ENCODE data around the gene FOS.
"Not testable (repeated sequence)": the region's sequence is repeated elsewhere in the genome, so short reads cannot be mapped to it uniquely, and the experiment has no call there.

The FOS gene

GRCh38 chr14:75277008-75277814, 1.4 kb upstream of the FOS start:
- peak; percentile 87 for DNase-seq (ENCODE audit: low spot score)

GRCh38 chr14:75277815-75278421, 710 bp upstream of the FOS start:
- no peak for DNase-seq (ENCODE audit: low spot score)

- DNase-seq (ENCODE audit: low spot score) = no peak
Observed at GRCh38 chr14:75279153-75279762, 630 bp downstream of the FOS start.

GRCh38 chr14:75279763-75280290, 1.2 kb downstream of the FOS start:
- no peak for DNase-seq (ENCODE audit: low spot score)

GRCh38 chr14:75280291-75280830, 1.7 kb downstream of the FOS start:
- DNase-seq (ENCODE audit: low spot score) = no peak

GRCh38 chr14:75280831-75281653, 2.4 kb downstream of the FOS start:
- no peak for DNase-seq (ENCODE audit: low spot score)

- DNase-seq (ENCODE audit: low spot score) = no peak
Observed at GRCh38 chr14:75281654-75282019, 3.0 kb downstream of the FOS start.

- no peak for DNase-seq (ENCODE audit: low spot score)
Observed at GRCh38 chr14:75282170-75282554, 3.5 kb downstream of the FOS start.

GRCh38 chr14:75282555-75283161, 4.0 kb downstream of the FOS start:
- not testable (repeated sequence) for DNase-seq (ENCODE audit: low spot score)

GRCh38 chr14:75283162-75283832, 4.7 kb downstream of the FOS start:
- no peak for DNase-seq (ENCODE audit: low spot score)

- DNase-seq (ENCODE audit: low spot score) = no peak
Observed at GRCh38 chr14:75283833-75284563, 5.4 kb downstream of the FOS start.

- no peak for DNase-seq (ENCODE audit: low spot score)
Observed at GRCh38 chr14:75285331-75285730, 6.7 kb downstream of the FOS start.

GRCh38 chr14:75286313-75286712, 7.7 kb downstream of the FOS start:
- DNase-seq (ENCODE audit: low spot score) = no peak

GRCh38 chr14:75289840-75290388, 11.3 kb downstream of the FOS start:
- DNase-seq (ENCODE audit: low spot score) = no peak

- no peak for DNase-seq (ENCODE audit: low spot score)
Observed at GRCh38 chr14:75290851-75291250, 12.2 kb downstream of the FOS start.

GRCh38 chr14:75291331-75291730, 12.7 kb downstream of the FOS start:
- DNase-seq (ENCODE audit: low spot score) = no peak

- no peak for DNase-seq (ENCODE audit: low spot score)
Observed at GRCh38 chr14:75292101-75292563, 13.5 kb downstream of the FOS start.

GRCh38 chr14:75292886-75293285, 14.3 kb downstream of the FOS start:
- no peak for DNase-seq (ENCODE audit: low spot score)

GRCh38 chr14:75293920-75294648, 15.5 kb downstream of the FOS start:
- DNase-seq (ENCODE audit: low spot score) = peak; percentile 98
